GM20000 (cell line): ENCODE measurements around the gene CEP112.

Source experiments
- DNase-seq: peaks from one replicate; pipeline ENCODE4 v3.0.0; 2012; ENCODE audit warnings: low spot score
- CTCF ChIP-seq: IDR thresholded peaks from 2 replicates; pipeline ENCODE4 v1.5.1; 2012; ENCODE audit warnings: mild to moderate bottlenecking, control low read depth; ENCODE audit errors: extremely low read depth, missing control alignments

CEP112 gene

DNA sequence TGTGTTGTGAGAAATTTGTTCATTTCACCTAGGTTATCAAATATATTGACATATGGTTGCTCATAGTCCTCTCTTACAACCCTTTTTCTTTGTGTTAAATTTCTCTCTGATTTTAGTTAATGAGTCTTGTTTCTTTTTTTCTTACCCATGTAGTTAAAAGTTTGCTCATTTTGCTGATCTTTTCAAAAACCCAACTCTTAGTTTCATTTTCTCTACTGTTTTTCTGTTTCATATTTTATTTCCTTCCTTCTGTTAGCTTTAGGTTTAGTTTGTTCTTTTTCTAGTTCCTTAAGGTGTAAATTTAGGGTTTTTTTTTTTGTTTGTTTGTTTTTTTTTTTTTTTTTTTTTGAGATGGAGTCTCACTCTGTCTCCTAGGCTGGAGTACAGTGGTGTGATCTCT, 42.4 kb downstream of the CEP112 start:
- TF ChIP-seq CTCF: no peak
- DNase-seq: no peak

DNA sequence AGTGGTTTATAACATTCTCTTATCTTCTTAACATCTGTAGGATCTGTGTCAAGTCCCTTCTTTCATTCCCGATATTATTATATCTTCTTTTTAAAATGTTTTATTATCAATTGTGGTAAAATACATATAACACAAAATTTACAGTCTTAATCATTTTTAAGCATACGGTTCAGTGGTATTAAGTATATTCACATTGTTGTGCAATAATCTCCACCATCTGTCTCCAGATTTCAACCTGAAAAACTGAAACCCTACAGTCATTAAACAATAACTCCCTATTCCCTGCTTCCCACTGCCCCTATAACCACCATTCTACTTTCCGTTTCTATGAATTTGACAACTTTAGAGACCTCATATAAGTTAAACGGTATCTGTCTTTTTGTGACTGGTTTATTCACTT, 45.5 kb downstream of the CEP112 start:
- no peak for DNase-seq
- no peak for TF ChIP-seq CTCF

DNA sequence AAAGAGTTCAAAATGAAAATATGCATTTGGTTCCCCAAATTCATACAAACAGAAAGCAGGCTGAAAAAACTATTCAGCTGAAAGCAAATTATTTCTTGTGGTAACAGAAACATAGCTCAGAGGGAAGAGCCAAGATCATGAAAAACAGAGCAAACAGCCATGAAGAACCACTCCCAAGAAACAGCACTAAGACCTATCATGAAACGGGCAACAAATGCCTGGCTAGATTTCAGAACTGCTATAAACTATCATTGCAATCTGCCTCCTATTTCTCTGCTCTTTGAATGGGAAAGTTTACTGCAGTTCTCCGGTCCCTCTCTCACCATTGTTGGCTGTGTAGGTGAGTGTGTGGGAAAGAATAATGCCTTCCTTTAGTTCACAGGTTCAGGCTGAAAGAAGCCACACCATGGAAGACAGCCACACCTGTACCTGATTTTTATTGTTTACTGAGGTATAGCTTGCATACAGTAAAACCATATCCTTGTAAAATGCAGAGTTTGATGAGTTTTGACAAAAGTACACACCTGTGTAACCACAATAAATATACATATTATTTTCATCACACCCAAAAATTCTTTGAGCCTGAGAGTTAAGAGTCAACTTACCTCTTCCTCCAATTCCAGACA, 48.2 kb downstream of the CEP112 start:
- no peak for TF ChIP-seq CTCF

GRCh38 chr17:66142428-66142827, 49.5 kb downstream of the CEP112 start:
- TF ChIP-seq CTCF: no peak

More for the DNA sequence above, 48.2 kb downstream of the CEP112 start:
- DNase-seq: no peak

GRCh38 chr17:66138120-66138519, 53.8 kb downstream of the CEP112 start:
- no peak for TF ChIP-seq CTCF
- no peak for DNase-seq

More at GRCh38 chr17:66142428-66142827, 49.5 kb downstream of the CEP112 start:
- DNase-seq: no peak

DNA sequence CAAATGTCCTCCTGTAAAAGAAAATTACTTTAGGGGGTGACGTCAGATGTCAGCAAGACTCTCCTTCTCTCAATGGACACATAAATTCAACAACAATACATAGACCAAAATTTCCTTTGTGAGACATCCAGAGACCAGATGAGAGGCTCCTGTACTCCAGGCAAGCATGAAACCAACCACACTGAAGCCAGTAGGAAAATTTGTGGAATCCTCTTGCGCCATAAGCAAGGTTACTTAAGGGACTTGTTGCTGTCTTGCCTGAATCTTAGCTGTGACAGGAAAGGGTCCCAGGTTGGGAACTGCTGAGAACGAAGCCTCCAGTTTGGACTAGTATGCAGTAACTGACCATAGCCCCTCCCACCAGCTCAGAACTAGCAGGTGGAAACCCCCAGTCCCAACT, 56.0 kb downstream of the CEP112 start:
- no peak for DNase-seq
- TF ChIP-seq CTCF: no peak

DNA sequence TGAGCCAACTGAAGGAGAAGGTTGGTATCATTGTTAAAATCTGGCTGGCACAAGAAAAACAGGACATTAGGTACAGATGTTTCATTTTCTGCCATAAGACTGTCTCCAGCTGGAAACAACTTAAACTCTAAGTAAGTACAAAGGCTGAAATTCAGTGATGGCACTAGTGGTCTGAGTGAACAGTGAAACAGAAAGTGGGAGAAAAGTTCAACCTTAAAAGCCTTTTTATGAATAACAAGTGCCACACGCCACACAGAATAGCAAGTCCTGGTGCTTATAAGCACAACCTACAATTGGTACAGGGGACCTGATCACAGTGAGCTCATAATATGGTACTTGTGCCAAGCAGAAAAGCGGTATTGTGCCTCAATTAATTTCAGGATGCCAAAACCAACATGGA, 56.7 kb downstream of the CEP112 start:
- no peak for TF ChIP-seq CTCF
- DNase-seq: no peak
